ENCODE results near the gene ASB10.

The ASB10 gene

GRCh38 chr7:151210087-151210854, 23.2 kb upstream of the ASB10 start, which contains the start of gene H2BK1:
Gene H2BK1 (minus strand): TSS chr7:151210488. CDS start chr7:151210318, 170 bp downstream.
- peak; percentile 20 for DNase-seq

DNA sequence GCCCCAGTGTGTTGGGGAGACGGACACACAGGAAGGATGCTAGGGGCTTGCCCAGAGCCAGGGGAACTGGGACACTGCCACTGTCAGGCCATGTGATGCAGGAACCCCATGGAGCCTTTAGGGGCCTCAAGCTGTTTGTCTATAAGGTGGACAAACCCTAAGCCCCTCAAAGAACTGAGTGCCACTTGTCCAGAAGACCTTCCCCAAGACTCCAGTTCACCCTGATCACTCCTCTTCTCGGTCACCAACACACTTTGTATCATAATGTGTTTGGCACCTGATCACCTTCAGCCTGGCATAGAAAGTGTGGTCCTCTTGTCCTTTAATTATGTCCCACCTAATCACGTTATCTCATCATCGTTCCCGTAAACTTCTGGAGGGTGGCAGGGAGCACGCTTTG, 22.5 kb upstream of the ASB10 start:
- DNase-seq = peak; percentile 12

DNA sequence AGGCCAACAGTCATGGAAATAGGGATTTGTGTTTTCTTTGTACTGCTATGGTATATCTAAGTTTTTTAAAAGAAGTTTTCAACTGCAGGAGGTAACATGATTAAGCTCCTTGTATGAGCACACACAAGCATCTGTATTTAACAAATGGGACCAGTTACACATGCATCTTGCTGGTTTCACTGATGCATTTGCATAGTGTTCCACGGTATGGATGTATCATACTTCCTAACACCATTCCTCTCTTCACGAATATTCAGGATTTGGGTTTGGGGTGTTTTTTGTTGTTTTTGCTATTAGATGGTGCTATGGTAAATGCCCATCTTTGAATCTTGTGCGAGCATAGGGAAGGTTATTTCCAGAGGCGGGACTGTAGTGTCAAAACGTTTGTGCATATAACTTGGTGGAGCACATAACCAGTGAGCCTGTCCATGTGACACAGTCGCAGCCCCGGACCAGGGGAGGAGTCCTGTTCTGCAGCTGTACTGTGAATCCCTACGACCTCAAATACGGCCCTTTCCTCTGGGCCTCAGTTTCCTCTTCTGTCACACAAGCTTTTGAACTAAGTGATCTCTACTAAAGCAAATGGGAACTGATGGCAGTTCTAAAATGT, 21.3 kb upstream of the ASB10 start:
- DNase-seq = no peak

GRCh38 chr7:151207804-151208203, 20.8 kb upstream of the ASB10 start:
- DNase-seq = no peak

- DNase-seq = no peak
Observed at GRCh38 chr7:151207315-151207714, 20.3 kb upstream of the ASB10 start.

- no peak for DNase-seq
Observed at GRCh38 chr7:151206914-151207313, 19.9 kb upstream of the ASB10 start.

DNA sequence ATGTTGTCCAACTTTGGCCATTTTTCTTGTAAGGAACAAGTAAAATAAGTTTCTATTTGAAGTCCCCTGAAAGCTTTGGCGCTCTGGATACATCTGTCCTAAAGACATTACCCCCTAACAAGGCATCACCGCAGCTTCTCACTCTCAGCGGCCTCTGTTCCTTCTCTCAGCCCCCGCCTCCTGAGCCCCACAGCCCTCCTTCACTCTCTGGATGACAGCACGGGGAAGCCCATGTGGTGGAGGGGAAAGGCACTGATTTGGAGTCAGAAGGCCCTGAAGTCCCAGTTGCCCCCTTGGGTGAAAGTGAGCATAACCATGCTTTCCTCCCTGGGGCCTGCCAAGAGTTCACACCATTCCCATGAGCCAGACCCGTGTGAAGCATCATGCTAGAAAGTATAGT, 18.7 kb upstream of the ASB10 start:
- no peak for DNase-seq

DNA sequence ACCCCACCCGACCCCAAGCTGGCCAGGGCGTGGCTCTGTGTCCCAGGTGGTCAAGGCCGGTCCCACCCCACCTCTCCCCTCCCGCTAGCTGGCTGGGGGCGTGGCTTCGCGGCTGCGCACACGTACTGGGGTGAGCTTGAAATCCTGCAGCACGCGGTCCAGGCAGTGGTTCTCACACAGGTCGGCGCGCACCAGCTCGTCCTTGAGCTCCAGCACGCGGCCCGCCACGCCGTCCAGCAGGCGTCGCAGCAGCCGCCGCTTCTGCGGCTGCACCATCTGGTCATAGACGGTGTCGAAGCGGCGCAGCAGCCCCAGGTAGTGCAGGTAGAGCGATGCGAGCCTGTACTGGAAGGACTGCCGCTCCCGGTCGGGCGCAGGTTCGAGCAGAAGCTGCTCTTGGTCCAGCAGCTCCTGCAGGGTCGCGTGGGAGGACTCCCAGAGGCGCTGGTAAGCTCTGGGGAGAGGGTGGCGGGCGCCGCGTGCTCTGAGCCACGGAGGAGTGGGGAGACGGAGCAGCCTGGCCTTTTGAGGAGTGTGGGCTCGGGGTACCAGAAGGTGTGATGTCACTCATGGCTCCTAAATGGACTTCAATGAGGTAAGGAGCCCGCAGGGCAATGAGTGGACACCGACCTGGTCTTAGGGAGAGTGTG, 17.5 kb upstream of the ASB10 start:
- DNase-seq = no peak

GRCh38 chr7:151202836-151203235, 15.8 kb upstream of the ASB10 start:
- no peak for DNase-seq

GRCh38 chr7:151201751-151202150, 14.7 kb upstream of the ASB10 start:
- DNase-seq = no peak

GRCh38 chr7:151201344-151201743, 14.3 kb upstream of the ASB10 start:
- no peak for DNase-seq

DNA sequence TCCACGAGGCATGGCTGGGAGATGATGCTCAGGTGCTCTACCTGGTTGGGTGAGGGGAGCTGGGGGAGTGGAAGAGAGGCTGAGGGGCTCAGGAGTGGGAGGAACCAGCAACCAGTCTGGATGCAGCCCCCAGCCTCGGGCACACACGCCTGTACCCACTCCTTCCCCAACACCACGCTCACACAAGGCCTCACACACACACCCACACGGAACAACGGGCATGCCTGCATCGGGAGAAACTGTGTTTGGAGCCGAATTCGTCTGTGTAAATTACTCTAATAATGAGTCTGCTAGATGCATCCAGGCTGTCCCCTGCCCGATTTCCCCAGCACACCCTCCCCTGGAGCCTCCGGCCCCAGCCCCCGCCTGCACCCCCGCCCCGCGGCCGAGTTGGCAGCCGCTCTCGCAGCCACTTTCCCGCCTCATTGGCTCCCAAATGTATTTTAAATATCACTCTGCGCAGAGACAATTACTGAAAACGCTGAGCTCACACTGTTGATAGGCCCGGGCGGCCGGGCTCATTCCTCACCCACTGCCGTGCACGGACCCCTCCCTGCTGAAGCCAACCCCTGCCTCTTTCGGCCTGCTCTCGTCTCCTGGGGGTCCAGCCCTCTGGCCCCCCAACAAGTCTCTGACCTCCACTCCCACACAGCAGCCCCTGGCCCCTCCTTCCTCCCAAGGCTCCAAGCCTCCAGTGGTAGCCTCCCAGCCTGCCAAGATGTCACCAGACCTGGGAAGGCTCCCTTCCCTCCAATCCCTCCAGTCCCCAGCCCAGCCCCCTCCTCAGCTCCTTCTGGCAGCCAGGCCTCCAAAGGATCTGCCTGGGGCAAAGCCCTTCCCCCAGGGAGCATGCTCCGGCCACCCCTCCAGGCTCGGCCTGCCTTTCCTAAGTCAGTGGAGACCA, 12.1 kb upstream of the ASB10 start:
- peak; percentile 60 for DNase-seq

GRCh38 chr7:151197932-151198331, 10.9 kb upstream of the ASB10 start:
- DNase-seq = no peak

- DNase-seq = no peak
Observed at GRCh38 chr7:151195616-151196450, 8.8 kb upstream of the ASB10 start.

GRCh38 chr7:151194188-151194587, 7.1 kb upstream of the ASB10 start:
- DNase-seq = no peak

DNA sequence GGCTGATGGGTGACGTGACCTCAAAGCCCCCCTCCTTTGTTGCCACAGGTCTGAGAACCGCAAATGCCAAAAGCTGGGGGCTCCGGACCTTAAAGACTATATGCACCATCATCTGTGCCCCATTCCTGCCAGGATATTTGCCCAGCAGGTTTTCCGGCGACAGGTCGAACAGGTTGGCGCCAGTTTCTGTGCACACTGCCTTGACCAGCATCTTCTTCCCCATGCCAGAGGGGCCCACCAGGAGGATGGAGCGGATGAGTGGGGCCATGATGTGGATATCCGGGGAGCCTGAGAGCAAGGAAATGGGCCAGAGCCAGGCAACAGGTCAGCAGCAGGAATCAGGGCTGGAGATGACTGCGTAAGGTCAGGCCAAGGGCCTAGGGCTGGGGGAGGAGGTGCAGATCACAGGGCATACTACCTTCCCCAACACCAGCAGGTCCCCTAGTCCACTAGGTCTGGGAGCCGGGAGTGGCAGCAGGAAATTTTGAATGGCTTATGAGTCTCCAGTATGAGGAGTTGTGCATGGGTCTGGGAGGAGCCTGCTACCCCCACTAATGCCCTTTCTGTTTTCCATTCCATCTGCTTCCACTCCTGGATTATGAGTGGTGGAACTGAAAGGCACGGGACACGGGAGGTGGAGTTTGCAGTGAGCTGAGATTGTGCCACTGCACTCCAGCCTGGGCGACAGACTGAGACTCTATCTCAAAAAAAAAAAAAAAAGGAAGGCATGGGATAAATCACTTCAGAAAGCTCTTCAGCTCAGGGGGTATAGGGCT, 6.3 kb upstream of the ASB10 start:
- DNase-seq = no peak

DNA sequence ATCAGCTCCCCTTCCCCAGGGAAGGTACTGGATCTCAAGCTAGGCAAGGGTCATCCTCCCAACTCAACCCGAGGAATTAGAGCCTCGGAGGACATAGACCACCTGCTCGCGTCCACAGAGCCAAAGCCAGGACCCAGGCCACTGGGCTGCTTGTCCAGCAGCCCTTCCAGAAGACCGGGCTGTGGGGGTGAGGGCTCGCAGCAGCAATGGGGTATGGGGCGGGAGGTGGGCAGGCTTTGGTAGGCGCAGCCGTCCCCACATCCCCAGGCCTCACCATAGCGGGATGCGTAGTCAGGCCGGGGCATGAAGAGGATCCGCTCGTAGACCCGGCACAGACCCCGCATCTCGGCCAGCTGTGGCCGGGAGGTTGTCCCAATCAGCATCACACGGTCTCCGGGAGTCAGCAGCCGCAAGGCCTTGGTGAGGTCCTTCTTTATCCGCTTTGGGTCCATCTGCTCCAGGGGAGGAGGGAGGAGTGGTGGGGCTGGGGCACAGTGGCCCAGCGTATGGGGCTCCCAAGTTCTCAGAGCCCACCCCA, 5.0 kb upstream of the ASB10 start:
- no peak for DNase-seq

GRCh38 chr7:151191544-151191943, 4.5 kb upstream of the ASB10 start:
- no peak for DNase-seq

DNA sequence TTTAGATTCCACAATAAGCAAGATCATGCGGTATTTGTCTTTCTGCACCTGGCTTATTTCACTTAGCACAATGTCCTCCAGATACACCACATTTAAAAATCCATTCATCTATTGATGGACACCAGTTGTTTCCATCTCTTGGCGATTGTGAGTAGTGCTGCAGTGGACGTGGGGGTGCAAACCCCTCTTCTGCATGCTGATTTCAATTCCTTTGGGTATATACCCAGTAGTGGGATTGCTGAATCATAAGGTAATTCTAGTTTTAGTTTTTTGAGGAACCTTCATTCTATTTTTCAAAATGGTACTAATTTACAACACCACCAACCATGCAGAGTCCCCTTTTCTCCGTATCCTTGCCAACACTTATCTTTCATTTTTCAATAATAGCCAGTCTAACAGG, 2.0 kb upstream of the ASB10 start:
- DNase-seq = no peak

- peak; percentile 28 for DNase-seq
Observed at GRCh38 chr7:151188252-151188542, 1.1 kb upstream of the ASB10 start.
